ENCODE results near the gene AKAP13. TPM values are rescaled to one million over a fixed set of nuclear protein-coding genes. Genes with fewer than 3 reads are reported as not detected.
A peak's percentile ranks its signal among the peaks of the same experiment; 100 is the strongest.
"Not testable (repeated sequence)": the region's sequence is repeated elsewhere in the genome, so short reads cannot be mapped to it uniquely, and the experiment has no call there.

The AKAP13 gene
- total RNA-seq, 1 donor from 2014 or later = 71.8 TPM

- DNase-seq (ENCODE audit: low read depth, low spot score) = no peak
These were observed 243.1 kb downstream of the AKAP13 start for GRCh38 chr15:85623315-85624049.

- no peak for DNase-seq (ENCODE audit: low read depth, low spot score)
These were observed 243.9 kb downstream of the AKAP13 start for GRCh38 chr15:85624291-85624801.

GRCh38 chr15:85625166-85625830, 244.9 kb downstream of the AKAP13 start:
- no peak for DNase-seq (ENCODE audit: low read depth, low spot score)

- no peak for DNase-seq (ENCODE audit: low read depth, low spot score)
These were observed 245.5 kb downstream of the AKAP13 start for GRCh38 chr15:85625856-85626255.

GRCh38 chr15:85627213-85627935, 247.0 kb downstream of the AKAP13 start:
- DNase-seq (ENCODE audit: low read depth, low spot score) = no peak

- DNase-seq (ENCODE audit: low read depth, low spot score) = no peak
These were observed 249.9 kb downstream of the AKAP13 start for GRCh38 chr15:85630311-85630710.

GRCh38 chr15:85631018-85631417, 250.6 kb downstream of the AKAP13 start:
- DNase-seq (ENCODE audit: low read depth, low spot score) = no peak

- no peak for DNase-seq (ENCODE audit: low read depth, low spot score)
These were observed 251.6 kb downstream of the AKAP13 start for GRCh38 chr15:85632014-85632413.

- DNase-seq (ENCODE audit: low read depth, low spot score) = no peak
These were observed 253.5 kb downstream of the AKAP13 start for GRCh38 chr15:85633859-85634258.

- no peak for DNase-seq (ENCODE audit: low read depth, low spot score)
These were observed 255.9 kb downstream of the AKAP13 start for GRCh38 chr15:85636351-85636750.

- no peak for DNase-seq (ENCODE audit: low read depth, low spot score)
These were observed 259.5 kb downstream of the AKAP13 start for GRCh38 chr15:85639752-85640381.

GRCh38 chr15:85642065-85642692, 261.8 kb downstream of the AKAP13 start:
- no peak for DNase-seq (ENCODE audit: low read depth, low spot score)

GRCh38 chr15:85642693-85643066, 262.3 kb downstream of the AKAP13 start:
- no peak for DNase-seq (ENCODE audit: low read depth, low spot score)

GRCh38 chr15:85646538-85647091, 266.2 kb downstream of the AKAP13 start:
- DNase-seq (ENCODE audit: low read depth, low spot score) = no peak

GRCh38 chr15:85649372-85649771, 269.0 kb downstream of the AKAP13 start:
- DNase-seq (ENCODE audit: low read depth, low spot score) = peak; percentile 66

GRCh38 chr15:85651548-85651947, 271.1 kb downstream of the AKAP13 start:
- no peak for DNase-seq (ENCODE audit: low read depth, low spot score)

GRCh38 chr15:85652457-85652856, 272.1 kb downstream of the AKAP13 start:
- no peak for DNase-seq (ENCODE audit: low read depth, low spot score)

- DNase-seq (ENCODE audit: low read depth, low spot score) = no peak
These were observed 276.7 kb downstream of the AKAP13 start for GRCh38 chr15:85657132-85657531.

- no peak for DNase-seq (ENCODE audit: low read depth, low spot score)
These were observed 278.4 kb downstream of the AKAP13 start for GRCh38 chr15:85658816-85659215.

- DNase-seq (ENCODE audit: low read depth, low spot score) = no peak
These were observed 281.5 kb downstream of the AKAP13 start for GRCh38 chr15:85661859-85662258.

GRCh38 chr15:85665677-85666076, 285.3 kb downstream of the AKAP13 start:
- DNase-seq (ENCODE audit: low read depth, low spot score) = not testable (repeated sequence)

All from pulmonary artery endothelial cell (primary cell).